Measurements from ENCODE around the gene GALNT9.
A peak's percentile ranks its signal among the peaks of the same experiment; 100 is the strongest.

Gene GALNT9

GRCh38 chr12:132172619-132173018 lies 156.8 kb downstream of the GALNT9 start:
- DNase-seq (ENCODE audit: low spot score) = no peak
- peak overlapping the region; percentile 87 for H3K23ac ChIP-seq (ENCODE audit: low read depth, low read length, poor library complexity)
- no peak overlapping the region for H3K4me3 ChIP-seq (ENCODE audit: low read length in 2 of 2)
- H3K14ac ChIP-seq (ENCODE audit: low read length) = no peak overlapping the region
- no peaks in the 10 kb centered on the region for H3K36me3 ChIP-seq (replicated peaks in 1 of 2; ENCODE audit: control insufficient read depth in 2 of 2, insufficient read depth in 2 of 2, low read length in 2 of 2)
- no peak overlapping the region for H2BK12ac ChIP-seq (ENCODE audit: low read length)
- WGBS, 2 donors (ENCODE audit: extremely low coverage in 2 of 2, insufficient read length in 2 of 2, insufficient replicate concordance in 1 of 2) = no CpG with 5 or more reads among the region's 15 CpGs
- H2BK120ac ChIP-seq (ENCODE audit: low read depth, low read length) = no peak overlapping the region
- H2BK5ac ChIP-seq (ENCODE audit: low read length) = no peak overlapping the region
- peak overlapping the region; percentile 63 for H2AK5ac ChIP-seq (ENCODE audit: low read depth, low read length)
- no peak overlapping the region for H2AFZ ChIP-seq (ENCODE audit: low read length)
- no peak overlapping the region for H3K27ac ChIP-seq (replicated peaks; ENCODE audit: low read length)
- peaks cover 6% of the 10 kb centered on the region for H3K79me1 ChIP-seq (ENCODE audit: low read depth, low read length)
- H3K18ac ChIP-seq (ENCODE audit: low read length) = no peak overlapping the region
- no peak overlapping the region for H4K91ac ChIP-seq (ENCODE audit: low read depth, low read length, poor library complexity)
- H3K4ac ChIP-seq (ENCODE audit: low read length) = no peak overlapping the region
- peaks cover 0 to 5% of the 10 kb centered on the region in 2 donors for H3K4me1 ChIP-seq (ENCODE audit: control insufficient read depth in 2 of 2, insufficient read depth in 1 of 2, low read depth in 1 of 2, low read length in 2 of 2)
- H3K9me3 ChIP-seq (replicated peaks in 1 of 2; ENCODE audit: control insufficient read depth in 2 of 2, insufficient read depth in 1 of 2, low read depth in 1 of 2, low read length in 2 of 2) = no peaks in the 10 kb centered on the region
- H3K27me3 ChIP-seq (ENCODE audit: control insufficient read depth in 3 of 3, insufficient read depth in 3 of 3, low read depth in 1 of 3, low read length in 3 of 3) = peaks cover 0 to 67% (median 0%) of the 10 kb centered on the region in 3 experiments
- no peak overlapping the region for H2BK15ac ChIP-seq (ENCODE audit: low read length)
- H3K4me2 ChIP-seq (ENCODE audit: insufficient read depth, low read length, poor library complexity, severe bottlenecking) = no peak overlapping the region
- no peak overlapping the region for H3K9ac ChIP-seq (ENCODE audit: low read depth, low read length, poor library complexity)
- H4K8ac ChIP-seq (ENCODE audit: low read depth, low read length) = no peak overlapping the region

- Histone ChIP-seq H3K36me3 (replicated peaks in 1 of 2; ENCODE audit: control insufficient read depth in 2 of 2, insufficient read depth in 2 of 2, low read length in 2 of 2) (no peaks in the 10 kb centered on the region), H2AFZ (ENCODE audit: low read length) (no peak overlapping the region), H2BK12ac (ENCODE audit: low read length) (peak overlapping the region; percentile 84), H3K14ac (ENCODE audit: low read length) (no peak overlapping the region), H4K8ac (ENCODE audit: low read depth, low read length) (no peak overlapping the region), H2AK5ac (ENCODE audit: low read depth, low read length) (peak overlapping the region; percentile 20), H3K27me3 (ENCODE audit: control insufficient read depth in 3 of 3, insufficient read depth in 3 of 3, low read depth in 1 of 3, low read length in 3 of 3) (peaks cover 0 to 63% (median 0%) of the 10 kb centered on the region in 3 experiments), H3K4me3 (ENCODE audit: low read length in 2 of 2) (no peak overlapping the region), H2BK120ac (ENCODE audit: low read depth, low read length) (no peak overlapping the region), H3K27ac (replicated peaks; ENCODE audit: low read length) (no peak overlapping the region), H2BK15ac (ENCODE audit: low read length) (no peak overlapping the region), H3K23ac (ENCODE audit: low read depth, low read length, poor library complexity) (no peak overlapping the region), H3K4me2 (ENCODE audit: insufficient read depth, low read length, poor library complexity, severe bottlenecking) (no peak overlapping the region), H3K79me1 (ENCODE audit: low read depth, low read length) (peaks cover 6% of the 10 kb centered on the region), H4K91ac (ENCODE audit: low read depth, low read length, poor library complexity) (no peak overlapping the region), H3K18ac (ENCODE audit: low read length) (peak overlapping the region; percentile 48), H3K4me1 (ENCODE audit: control insufficient read depth in 2 of 2, insufficient read depth in 1 of 2, low read depth in 1 of 2, low read length in 2 of 2) (peaks cover 0 to 5% of the 10 kb centered on the region in 2 donors), H2BK5ac (ENCODE audit: low read length) (no peak overlapping the region), H3K9ac (ENCODE audit: low read depth, low read length, poor library complexity) (no peak overlapping the region), H3K4ac (ENCODE audit: low read length) (no peak overlapping the region), H3K9me3 (replicated peaks in 1 of 2; ENCODE audit: control insufficient read depth in 2 of 2, insufficient read depth in 1 of 2, low read depth in 1 of 2, low read length in 2 of 2) (no peaks in the 10 kb centered on the region)
- no peak for DNase-seq (ENCODE audit: low spot score)
- no CpG with 5 or more reads among the region's 28 CpGs for WGBS, 2 donors (ENCODE audit: extremely low coverage in 2 of 2, insufficient read length in 2 of 2, insufficient replicate concordance in 1 of 2)
Observed at GRCh38 chr12:132171968-132172521, 157.3 kb downstream of the GALNT9 start.

GRCh38 chr12:132171293-132171967 lies 158.0 kb downstream of the GALNT9 start:
- peak overlapping the region; percentile 66 for H2BK5ac ChIP-seq (ENCODE audit: low read length)
- no peak overlapping the region for H3K27ac ChIP-seq (replicated peaks; ENCODE audit: low read length)
- H3K4me1 ChIP-seq (ENCODE audit: control insufficient read depth in 2 of 2, insufficient read depth in 1 of 2, low read depth in 1 of 2, low read length in 2 of 2) = peaks cover 0 to 3% of the 10 kb centered on the region in 2 donors
- no peak overlapping the region for H3K4ac ChIP-seq (ENCODE audit: low read length)
- peaks cover 0 to 58% (median 0%) of the 10 kb centered on the region in 3 experiments for H3K27me3 ChIP-seq (ENCODE audit: control insufficient read depth in 3 of 3, insufficient read depth in 3 of 3, low read depth in 1 of 3, low read length in 3 of 3)
- no peak overlapping the region for H3K9ac ChIP-seq (ENCODE audit: low read depth, low read length, poor library complexity)
- peak overlapping the region; percentile 22 for H4K91ac ChIP-seq (ENCODE audit: low read depth, low read length, poor library complexity)
- DNase-seq (ENCODE audit: low spot score) = no peak
- peak overlapping the region; percentile 84 for H2BK12ac ChIP-seq (ENCODE audit: low read length)
- H2BK15ac ChIP-seq (ENCODE audit: low read length) = peak overlapping the region; percentile 78
- no peak overlapping the region for H2BK120ac ChIP-seq (ENCODE audit: low read depth, low read length)
- H3K36me3 ChIP-seq (replicated peaks in 1 of 2; ENCODE audit: control insufficient read depth in 2 of 2, insufficient read depth in 2 of 2, low read length in 2 of 2) = no peaks in the 10 kb centered on the region
- H3K4me3 ChIP-seq (ENCODE audit: low read length in 2 of 2) = no peak overlapping the region
- no peak overlapping the region for H3K14ac ChIP-seq (ENCODE audit: low read length)
- H3K79me1 ChIP-seq (ENCODE audit: low read depth, low read length) = peaks cover 6% of the 10 kb centered on the region
- peak overlapping the region; percentile 23 for H4K8ac ChIP-seq (ENCODE audit: low read depth, low read length)
- peak overlapping the region; percentile 20 for H2AK5ac ChIP-seq (ENCODE audit: low read depth, low read length)
- no CpG with 5 or more reads among the region's 24 CpGs for WGBS, 2 donors (ENCODE audit: extremely low coverage in 2 of 2, insufficient read length in 2 of 2, insufficient replicate concordance in 1 of 2)
- H2AFZ ChIP-seq (ENCODE audit: low read length) = no peak overlapping the region
- H3K4me2 ChIP-seq (ENCODE audit: insufficient read depth, low read length, poor library complexity, severe bottlenecking) = no peak overlapping the region
- no peaks in the 10 kb centered on the region for H3K9me3 ChIP-seq (replicated peaks in 1 of 2; ENCODE audit: control insufficient read depth in 2 of 2, insufficient read depth in 1 of 2, low read depth in 1 of 2, low read length in 2 of 2)
- peak overlapping the region; percentile 57 for H3K18ac ChIP-seq (ENCODE audit: low read length)
- H3K23ac ChIP-seq (ENCODE audit: low read depth, low read length, poor library complexity) = peak overlapping the region; percentile 83

- no peak overlapping the region for H3K4ac ChIP-seq (ENCODE audit: low read length)
- H4K91ac ChIP-seq (ENCODE audit: low read depth, low read length, poor library complexity) = peak overlapping the region; percentile 22
- peaks cover 0 to 52% (median 0%) of the 10 kb centered on the region in 3 experiments for H3K27me3 ChIP-seq (ENCODE audit: control insufficient read depth in 3 of 3, insufficient read depth in 3 of 3, low read depth in 1 of 3, low read length in 3 of 3)
- no peak overlapping the region for H3K4me2 ChIP-seq (ENCODE audit: insufficient read depth, low read length, poor library complexity, severe bottlenecking)
- no peaks in the 10 kb centered on the region for H3K36me3 ChIP-seq (replicated peaks in 1 of 2; ENCODE audit: control insufficient read depth in 2 of 2, insufficient read depth in 2 of 2, low read length in 2 of 2)
- H3K4me1 ChIP-seq (ENCODE audit: control insufficient read depth in 2 of 2, insufficient read depth in 1 of 2, low read depth in 1 of 2, low read length in 2 of 2) = no peaks in the 10 kb centered on the region
- peak overlapping the region; percentile 96 for H3K14ac ChIP-seq (ENCODE audit: low read length)
- H2BK120ac ChIP-seq (ENCODE audit: low read depth, low read length) = no peak overlapping the region
- no peak overlapping the region for H3K4me3 ChIP-seq (ENCODE audit: low read length in 2 of 2)
- H2BK12ac ChIP-seq (ENCODE audit: low read length) = peak overlapping the region; percentile 63
- H3K27ac ChIP-seq (replicated peaks; ENCODE audit: low read length) = no peak overlapping the region
- no CpG with 5 or more reads among the region's 33 CpGs for WGBS, 2 donors (ENCODE audit: extremely low coverage in 2 of 2, insufficient read length in 2 of 2, insufficient replicate concordance in 1 of 2)
- H3K79me1 ChIP-seq (ENCODE audit: low read depth, low read length) = peaks cover 6% of the 10 kb centered on the region
- no peak overlapping the region for H4K8ac ChIP-seq (ENCODE audit: low read depth, low read length)
- DNase-seq (ENCODE audit: low spot score) = no peak
- H2AFZ ChIP-seq (ENCODE audit: low read length) = no peak overlapping the region
- H2AK5ac ChIP-seq (ENCODE audit: low read depth, low read length) = peak overlapping the region; percentile 20
- H2BK15ac ChIP-seq (ENCODE audit: low read length) = peak overlapping the region; percentile 64
- H3K23ac ChIP-seq (ENCODE audit: low read depth, low read length, poor library complexity) = peak overlapping the region; percentile 83
- no peaks in the 10 kb centered on the region for H3K9me3 ChIP-seq (replicated peaks in 1 of 2; ENCODE audit: control insufficient read depth in 2 of 2, insufficient read depth in 1 of 2, low read depth in 1 of 2, low read length in 2 of 2)
- H2BK5ac ChIP-seq (ENCODE audit: low read length) = no peak overlapping the region
- H3K9ac ChIP-seq (ENCODE audit: low read depth, low read length, poor library complexity) = no peak overlapping the region
- H3K18ac ChIP-seq (ENCODE audit: low read length) = peak overlapping the region; percentile 74
Observed at GRCh38 chr12:132170637-132171292, 158.6 kb downstream of the GALNT9 start.
